SW 1271 (cell line): ENCODE data around the gene TEX55.
A peak's percentile ranks its signal among the peaks of the same experiment; 100 is the strongest.
"Not testable (repeated sequence)": the region's sequence is repeated elsewhere in the genome, so short reads cannot be mapped to it uniquely, and the experiment has no call there.

Source experiments
- DNase-seq, 2 experiments: peaks; one replicate each; lab custom pipeline; 2025; lab: John Stamatoyannopoulos, UW

Gene TEX55

DNA sequence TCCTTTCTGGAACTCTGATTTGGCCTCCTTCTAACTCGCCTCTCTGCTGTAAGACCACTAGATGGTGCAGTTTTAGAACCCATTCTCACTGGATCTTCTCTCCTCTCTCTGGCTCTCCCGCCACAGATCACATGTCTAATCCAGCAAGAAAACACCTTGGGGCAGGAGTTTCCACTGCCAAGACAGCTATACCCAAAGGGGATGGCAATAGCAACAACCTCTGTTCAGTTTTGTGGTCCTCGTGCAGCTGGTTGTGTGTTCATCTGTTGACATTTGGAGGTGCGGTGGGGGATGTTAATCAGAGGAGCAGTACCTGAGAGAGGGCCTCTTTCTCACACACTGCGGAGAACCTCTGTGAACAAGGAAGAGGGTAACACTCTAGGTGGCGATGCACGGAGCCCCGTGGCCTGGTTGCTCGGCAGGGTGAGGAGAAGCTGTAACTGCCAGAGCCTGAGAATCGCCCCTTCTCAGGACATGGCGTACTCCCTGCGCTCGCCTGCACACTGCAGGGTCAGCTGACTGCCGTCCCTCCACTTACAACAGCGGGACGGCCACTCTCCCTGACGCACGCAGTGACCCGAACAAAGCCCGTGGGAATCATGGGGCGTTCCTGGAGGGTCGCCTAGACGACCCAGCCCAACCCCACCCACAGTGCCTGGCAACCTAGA is at the start of gene TEX55:
TEX55 (plus strand) TSS at position 666 of the 668 bp plus-strand sequence. CDS start 25 bp downstream, outside the sequence.
- DNase-seq: peak in 1 of 2 experiments; percentile 32

DNA sequence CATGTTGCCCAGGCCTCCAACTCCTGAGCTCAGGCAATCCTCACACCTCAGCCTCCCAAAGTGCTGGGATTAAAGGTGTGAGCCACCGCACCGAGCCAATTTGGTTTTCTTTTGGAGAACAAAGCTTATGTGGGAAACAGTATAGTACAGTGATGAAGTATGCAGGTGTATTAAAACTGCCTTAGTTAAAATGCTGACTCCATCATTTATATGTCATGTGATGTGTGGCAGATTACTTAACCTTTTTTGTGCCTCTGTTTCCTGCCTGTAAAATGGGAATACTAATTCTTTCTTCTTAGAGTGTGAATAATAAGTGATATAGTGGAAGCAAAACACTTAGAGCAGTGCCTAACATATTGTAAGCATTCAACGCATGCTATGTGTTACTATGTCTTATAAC is 48.0 kb upstream of the TEX55 start:
- no peak for DNase-seq

DNA sequence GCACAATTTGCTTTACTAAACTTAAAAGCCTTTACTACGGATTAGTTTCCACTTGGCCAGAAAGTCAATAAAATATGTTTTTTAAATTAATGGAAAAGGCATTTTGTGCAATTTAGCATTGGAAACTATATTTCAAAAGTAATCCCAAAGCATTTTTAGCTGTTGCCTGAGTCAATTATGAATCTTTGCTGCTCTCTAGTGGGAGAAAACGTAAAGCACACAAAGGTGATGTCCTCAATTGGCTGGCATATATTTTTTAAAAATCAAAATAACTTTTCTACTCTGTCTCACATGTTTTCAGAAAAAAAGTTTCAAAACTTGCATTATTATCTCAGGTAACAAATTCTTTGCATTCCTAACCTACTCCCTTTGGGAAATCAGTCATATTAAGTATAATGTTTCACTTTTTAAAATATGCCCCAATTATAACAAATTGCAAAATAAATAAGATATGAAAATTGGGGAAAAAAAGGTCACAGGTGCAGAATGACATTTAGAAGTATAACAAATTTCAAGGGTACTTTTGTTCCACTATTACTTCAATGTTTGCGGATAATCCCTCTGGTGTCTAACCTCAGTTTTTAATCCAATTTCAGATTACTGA is 47.2 kb upstream of the TEX55 start:
- DNase-seq: peak in 1 of 2 experiments; percentile 48

DNA sequence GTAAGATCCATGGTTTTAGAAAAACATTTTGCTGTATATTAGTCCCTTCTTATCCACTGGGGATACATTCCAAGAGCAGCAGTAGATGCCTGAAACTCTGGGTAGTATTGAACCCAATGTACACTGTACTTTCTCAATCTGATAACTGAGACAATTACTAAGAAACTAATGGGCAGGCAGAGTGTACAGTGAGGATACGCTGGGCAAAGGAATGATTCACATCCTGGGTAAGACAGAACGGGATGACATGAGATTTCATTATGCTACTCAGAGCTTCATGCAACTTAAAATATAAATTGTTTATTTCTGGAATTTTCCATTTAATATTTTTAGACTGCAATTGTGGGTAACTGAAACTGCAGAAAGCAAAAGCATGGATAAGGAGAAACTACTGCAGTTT is 46.2 kb upstream of the TEX55 start:
- no peak for DNase-seq

DNA sequence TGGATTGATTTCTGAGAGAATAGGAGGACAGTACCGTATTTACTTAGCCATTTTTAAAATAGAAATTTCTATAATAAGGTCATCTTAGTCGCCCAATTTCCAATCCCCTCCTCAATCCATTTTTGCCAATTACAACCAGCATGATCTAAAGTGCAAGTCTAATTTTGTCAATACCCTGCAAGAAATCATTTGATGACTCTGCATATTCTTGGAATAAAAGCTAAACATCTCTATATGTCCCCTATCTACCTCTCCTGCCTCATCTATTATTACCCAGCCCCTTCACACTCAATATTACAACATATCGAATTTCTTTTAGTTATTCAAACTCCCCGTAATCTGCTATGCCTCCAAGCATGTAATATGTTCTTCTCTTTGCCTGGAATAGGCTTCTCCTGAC is 41.9 kb upstream of the TEX55 start:
- no peak for DNase-seq

DNA sequence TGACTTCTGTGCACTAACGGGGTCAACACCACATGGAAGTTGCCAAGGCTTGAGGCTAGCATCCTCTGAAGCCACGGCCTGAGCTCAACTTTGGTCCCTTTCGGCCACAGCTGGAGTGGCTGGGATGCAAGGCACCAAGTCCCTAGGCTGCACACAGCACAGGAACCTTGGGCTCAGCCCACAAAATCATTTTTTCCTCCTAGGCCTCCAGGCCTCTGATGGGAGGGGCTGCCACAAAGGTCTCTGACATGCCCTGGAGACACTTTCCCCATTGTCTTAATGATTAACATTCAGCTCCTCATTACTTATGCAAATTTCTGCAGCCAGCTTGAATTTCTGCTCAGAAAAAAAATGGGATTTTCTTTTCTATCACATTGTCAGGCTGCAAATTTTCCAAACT is 27.6 kb upstream of the TEX55 start:
- not testable (repeated sequence) for DNase-seq

DNA sequence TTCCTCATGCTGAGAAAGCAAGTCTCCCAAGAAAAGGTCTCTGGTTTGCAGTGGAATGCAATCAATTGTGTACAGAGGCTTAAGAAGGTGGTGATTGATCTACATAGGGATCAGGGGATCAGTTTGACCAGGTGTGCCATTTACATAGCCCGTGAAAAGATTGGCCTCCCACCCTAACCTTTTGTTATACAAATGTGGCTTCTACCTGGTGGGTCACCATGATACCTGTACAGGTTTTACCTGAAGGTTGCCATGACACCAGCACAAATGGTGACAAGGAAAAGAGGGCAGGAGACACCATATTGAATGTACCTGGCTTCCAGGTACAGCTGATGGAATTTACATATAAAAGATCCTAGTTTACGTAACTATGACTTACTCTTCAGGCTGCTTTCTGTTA is 25.5 kb upstream of the TEX55 start:
- DNase-seq: no peak

DNA sequence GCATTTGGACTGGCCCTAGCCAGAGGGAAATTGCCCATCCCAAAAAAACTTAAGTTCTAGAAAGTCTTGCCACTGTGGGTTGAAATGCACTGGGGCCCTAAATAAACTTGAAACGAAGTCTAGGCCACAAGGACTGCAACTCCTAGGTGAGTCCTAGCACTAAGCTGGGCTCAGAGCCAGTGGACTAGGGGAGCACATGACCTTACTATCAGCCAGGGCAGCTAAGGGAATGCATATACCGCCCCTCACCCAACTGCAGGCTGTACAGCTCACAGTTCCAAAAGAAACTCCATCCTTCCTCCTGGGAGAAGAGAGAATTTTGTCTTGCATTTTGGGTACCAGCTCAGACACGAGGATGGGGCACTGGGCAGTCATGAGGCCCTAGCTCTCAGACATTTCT is 23.6 kb upstream of the TEX55 start:
- no peak for DNase-seq

DNA sequence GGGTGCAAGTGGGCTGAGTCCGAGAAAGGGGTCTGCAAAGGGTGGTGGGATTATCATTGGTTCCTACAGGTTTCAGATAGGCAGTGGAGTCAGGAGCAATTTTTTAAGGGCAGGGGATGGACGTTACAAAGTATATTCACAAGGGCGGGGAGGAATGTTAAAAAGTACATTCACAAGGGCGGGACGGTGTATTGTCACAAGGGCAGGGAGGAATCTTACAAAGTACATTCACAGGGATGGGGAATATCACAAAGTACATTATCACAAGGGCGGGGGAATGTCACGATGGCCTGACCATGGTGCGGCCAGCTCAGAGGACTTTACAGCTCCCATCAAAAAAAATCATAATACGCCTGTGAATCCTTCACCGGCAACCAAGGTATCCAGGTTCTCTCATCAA is 20.6 kb upstream of the TEX55 start:
- no peak for DNase-seq

DNA sequence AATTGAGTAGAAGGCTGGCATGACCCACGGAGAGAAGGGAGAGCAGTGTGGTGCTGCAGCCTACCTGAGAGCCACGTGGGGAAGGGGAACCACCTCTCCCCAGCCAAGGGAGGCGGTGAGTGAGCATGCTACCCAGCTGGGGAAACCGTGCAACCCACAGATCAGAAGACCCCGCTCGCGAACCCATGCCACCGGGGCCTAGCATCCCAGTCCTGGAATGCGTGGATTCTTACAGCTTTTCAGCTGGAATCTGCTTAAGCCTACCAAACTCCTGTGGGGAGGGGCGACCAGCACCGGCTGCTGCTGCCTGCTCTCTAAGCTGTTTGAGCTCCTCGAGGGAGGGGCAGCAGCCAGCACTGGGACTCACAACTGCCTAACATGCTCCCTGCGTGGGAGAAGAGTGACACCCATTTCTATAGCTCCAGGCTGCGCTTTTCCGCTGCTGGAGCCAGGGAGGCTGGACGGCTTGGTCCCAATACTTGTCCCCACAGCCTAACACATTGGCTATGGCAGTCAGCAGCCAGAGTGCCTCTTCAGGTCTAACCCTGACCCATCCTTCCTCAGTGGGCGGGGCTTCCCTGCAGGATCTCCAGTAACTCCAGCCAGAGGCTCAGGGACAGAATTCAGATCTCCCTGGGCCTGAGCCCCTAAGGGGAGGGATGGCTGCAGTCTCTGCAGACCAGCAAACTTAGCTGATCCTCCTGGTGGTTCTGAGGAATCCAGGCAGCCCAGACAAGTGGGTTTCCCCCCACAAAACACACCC is 20.0 kb upstream of the TEX55 start:
- DNase-seq: no peak

DNA sequence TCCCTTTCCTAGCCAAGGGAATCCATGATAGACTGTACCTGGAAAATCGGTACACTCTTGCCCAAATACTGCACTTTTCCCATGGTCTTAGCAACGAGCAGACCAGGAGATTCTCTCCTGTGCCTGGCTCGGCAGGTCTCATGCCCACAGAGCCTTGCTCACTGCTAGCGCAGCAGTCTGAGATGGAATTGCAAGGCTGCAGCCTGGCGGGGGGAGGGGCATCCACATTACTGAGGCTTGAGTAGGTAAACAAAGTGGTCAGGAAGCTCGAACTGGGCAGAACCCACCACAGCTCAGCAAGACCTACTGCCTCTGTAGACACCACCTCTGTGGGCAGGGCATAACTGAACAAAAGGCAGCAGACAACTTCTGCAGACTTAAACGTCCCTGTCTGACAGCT is 15.7 kb upstream of the TEX55 start:
- DNase-seq: not testable (repeated sequence)

DNA sequence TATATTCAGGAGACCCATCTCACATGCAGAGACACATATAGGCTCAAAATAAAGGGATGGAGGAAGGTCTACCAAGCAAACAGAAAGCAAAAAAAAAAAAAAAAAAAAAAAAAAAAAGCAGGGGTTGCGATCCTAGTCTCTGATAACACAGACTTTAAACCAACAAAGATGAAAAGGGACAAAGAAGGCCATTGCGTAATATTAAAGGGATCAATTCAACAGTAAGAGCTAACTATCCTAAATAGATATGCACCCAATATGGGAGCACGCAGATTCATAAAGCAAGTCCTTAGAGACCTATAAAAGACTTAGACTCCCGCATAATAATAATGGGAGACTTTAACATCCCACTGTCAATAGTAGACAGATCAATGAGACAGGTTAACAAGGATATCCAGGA is 13.7 kb upstream of the TEX55 start:
- DNase-seq: not testable (repeated sequence)

DNA sequence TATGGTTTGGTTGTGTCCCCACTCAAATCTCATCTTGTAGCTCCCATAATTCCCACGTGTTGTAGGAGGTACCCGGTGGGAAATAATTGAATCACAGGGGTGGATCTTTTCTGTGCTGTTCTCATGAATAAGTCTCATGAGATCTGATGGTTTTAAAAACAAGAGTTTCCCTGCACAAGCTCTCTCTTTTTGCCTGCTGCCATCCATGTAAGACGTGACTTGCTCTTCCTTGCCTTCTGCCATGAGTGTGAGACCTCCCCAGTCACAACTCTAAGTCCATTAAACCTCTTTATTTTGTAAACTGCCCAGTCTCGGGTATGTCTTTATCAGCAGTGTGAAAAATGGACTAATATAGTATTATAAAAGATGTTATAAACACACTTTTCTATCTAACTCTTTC is 6.6 kb upstream of the TEX55 start:
- not testable (repeated sequence) for DNase-seq

DNA sequence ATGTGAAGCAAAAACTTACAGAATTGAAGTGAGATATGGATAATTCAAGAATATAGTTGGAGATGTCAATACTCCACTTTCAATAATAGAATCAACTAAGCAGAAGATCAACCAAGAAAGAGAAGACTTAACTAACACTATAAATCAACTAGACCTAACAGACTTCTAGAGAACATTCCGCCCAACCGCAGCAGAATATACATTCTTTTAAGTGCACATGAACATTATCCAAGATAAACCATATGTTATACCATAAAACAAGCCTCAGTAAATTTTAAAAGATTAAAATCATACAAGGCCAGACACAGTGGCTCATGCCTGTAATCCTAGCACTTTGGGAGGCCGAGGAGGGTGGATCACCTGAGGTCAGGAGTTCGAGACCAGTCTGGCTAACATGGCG is 5.5 kb upstream of the TEX55 start:
- DNase-seq: no peak

DNA sequence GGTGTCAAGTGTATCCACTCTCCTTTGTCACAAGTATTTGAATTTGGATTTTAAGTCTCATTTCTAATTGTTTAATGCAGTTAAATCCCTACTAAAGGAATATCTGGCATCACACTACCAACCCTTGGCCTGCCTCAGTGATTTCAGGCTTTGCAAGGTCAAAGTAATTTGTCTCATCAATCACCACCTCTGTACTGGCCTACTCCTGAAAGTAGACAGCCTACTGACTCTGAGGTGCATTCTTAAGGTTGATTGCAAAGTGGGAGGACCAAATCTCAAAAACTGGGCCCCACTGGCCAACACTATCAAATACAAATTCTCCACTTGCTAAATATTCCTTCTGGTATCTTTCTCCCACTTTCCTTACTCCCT is 851 bp upstream of the TEX55 start:
- no peak for DNase-seq

DNA sequence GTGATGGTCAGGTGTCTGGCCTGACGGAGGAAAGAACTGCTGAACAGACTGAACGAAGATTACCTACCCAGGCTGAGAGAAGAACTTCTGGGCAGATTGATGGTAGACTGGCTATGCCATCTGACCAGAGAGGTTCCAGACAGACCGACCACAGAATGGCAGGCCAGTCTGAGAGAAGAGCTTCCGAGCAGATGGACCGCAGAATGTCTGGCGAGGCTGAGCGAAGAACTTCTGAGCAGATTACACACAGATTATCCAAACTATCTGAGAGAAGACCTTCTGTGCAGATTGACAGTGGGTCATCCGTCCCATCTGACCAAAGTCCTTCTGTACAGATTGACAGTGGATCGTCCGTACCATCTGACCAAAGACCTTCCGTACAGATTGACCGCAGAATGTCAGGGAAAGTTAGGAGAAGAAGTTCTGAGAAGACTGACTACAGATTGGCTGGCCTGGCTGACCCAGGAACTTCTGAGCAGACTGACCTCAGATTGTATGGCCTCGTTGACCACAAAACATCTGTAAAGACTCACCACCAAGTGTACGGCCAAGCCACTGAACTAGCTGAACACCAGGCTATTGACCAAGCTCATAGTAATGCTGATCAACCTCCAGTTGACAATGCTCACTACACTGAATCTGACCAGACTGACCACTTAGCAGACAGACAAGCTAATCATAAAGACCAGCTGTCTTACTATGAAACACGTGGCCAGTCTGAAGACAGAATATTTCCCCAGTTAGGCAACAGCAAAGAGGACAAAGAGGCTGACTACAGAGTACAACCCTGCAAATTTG is 812 bp downstream of the TEX55 start:
- DNase-seq: no peak

DNA sequence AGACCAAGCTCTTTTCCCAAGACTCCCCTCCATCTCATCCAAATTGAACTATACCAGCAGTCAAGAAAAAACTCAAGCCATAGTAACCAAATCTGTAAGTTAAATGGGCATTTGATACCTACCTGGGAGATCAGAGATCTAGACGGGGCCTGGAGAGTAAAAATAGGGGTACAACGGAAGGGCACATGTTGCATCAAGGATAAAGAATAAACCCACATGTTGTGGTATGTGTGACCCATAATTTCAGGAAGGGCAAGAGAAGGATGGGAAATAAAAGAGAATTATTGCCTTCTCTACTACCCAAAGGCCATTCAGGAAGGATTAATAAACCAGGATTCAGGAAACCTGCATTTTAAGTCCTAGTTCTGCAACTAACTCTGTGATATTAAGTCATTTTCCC is 1.5 kb downstream of the TEX55 start:
- no peak for DNase-seq

DNA sequence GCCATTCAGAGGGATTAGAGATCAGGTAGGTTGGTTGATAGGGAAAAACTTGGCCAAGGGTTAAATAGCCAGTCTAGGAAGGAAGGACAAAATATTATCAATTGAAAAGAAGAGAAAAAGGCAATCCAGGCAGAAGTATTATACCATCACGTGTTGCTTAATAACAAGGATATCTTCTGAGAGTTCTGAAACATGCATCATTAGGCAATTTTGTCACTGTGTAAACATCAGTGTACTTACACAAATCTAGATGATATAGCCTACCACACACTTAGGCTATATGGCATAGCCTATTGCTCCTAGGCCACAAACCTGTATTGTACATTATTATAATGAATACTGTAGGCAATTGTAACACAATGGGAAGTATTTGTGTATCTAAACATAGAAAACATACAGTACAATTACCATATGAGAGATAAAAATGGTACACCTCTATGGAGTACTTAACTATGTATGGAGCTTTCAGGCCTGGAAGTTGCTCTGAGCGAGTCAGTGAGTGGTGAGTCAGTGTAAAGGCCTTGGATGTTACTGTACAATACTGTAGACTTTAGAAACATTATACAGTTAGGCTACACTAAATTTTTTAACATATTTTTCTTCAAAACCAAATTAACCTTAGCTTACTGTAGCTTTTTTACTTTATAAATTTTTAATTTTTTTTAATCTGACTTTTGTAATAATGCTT is 2.7 kb downstream of the TEX55 start:
- DNase-seq: no peak

DNA sequence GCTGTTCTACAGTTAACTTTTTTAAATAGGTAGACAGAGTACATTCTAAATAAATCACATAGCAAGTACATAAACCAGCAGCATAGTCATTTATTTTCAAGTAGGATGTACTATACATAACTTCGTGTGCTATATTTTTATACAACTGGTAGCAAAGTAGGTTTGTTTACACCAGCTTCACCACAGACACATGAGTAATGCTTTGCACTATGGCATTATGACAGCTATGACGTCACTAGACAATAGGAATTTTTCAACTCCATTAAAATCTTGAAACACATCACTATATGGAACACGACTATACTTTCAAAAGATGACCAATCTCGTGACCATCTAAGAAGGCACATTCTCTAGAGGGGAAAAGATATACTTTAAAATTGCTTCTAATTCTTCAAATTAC is 3.5 kb downstream of the TEX55 start:
- no peak for DNase-seq

DNA sequence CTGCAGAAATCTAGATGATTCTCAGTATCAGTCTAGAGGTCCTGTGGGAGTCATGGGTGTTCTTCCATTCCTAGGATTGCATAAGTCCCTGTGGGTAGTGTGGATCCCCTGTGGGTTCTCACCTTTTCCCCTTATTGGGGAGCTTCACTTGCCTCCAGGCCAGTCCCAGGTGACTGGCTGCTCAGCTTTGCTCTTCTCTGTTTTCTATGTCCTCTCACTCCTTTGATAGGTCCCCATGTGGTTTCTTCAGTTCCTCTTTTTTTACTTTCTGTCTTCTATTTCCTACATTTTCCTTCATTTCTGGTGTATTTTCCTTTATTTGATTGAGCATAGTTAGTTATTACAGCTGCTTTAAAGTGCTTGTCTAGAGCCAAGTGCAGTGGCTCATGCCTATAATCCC is 10.9 kb downstream of the TEX55 start:
- no peak for DNase-seq

DNA sequence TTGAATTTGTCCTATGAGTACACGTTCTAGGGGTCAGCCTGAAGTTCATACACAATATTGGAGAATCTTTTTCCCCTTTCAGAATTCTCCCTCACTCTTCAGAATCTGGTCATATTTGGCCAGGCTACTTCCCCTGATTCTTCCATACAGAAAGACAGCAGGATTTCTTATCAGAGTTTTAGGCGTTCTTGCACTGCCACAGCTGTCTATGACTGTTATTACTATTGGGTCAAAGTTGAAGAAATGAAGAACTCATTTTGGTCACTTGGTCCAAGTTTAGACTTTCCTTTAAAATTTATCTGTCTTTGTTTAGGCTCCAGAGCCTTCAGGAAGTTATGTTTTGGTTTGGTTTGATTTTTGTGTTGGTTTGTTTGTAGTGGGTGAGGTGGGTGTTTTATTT is 12.0 kb downstream of the TEX55 start:
- no peak for DNase-seq

DNA sequence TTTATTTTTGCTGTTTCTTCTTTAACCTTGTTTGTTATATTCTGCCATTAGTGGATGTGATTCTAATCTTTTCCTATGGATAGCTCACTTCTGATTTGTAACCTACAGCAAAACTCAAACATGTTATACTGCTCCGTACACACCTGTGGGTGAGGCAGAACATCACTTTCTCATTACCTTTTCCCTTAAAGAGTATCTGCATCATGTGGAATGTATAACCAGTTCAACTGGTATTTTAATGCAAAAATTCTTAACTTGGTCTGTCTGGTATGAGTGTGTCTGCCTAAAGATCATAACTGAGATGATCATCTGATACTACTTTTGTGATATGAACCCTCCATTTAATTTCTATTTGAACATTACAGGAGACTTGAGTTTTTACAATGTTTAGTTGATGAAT is 14.4 kb downstream of the TEX55 start:
- DNase-seq: no peak
